Measurements from ENCODE around the gene PTBP3. TPM values are rescaled to one million over a fixed set of nuclear protein-coding genes. Genes with fewer than 3 reads are reported as not detected.

Gene PTBP3
- total and polyA plus RNA-seq, 2 of the 13 experiments (the other 11 are each of a cell fraction or from before 2014, with no cell fraction given): 52.8 to 61.1 TPM

DNA sequence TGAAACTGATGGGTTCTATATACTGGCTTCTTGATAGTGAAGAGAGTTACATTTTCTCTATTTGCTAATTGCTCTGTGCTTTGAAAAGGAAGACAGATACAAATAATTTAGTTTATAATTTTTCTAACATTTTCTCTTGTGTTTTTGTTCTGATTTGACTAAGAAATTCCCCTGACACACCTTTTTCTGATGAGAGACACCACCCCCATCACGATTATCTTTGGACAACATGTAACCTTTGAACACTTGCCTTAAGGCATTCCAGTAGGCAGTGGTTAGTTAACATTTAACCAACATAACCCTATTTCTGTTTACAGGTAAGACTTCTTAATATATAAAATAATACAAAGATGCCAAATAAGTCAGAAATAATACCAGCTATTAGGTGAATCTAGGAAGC is 4.1 kb upstream of the PTBP3 start (continued):
- TF ChIP-seq SUZ12 (IDR thresholded peaks at IDR 0.05; ENCODE audit: low read depth, low read length): no peak
- TF ChIP-seq, protein P1, sequence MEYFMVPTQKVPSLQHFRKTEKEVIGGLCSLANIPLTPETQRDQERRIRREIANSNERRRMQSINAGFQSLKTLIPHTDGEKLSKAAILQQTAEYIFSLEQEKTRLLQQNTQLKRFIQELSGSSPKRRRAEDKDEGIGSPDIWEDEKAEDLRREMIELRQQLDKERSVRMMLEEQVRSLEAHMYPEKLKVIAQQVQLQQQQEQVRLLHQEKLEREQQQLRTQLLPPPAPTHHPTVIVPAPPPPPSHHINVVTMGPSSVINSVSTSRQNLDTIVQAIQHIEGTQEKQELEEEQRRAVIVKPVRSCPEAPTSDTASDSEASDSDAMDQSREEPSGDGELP (IDR thresholded peaks at IDR 0.05; ENCODE audit: borderline replicate concordance, low read depth): no peak
- no peak for TF ChIP-seq YEATS2 (CRISPR knock-in tag; IDR thresholded peaks at IDR 0.05; ENCODE audit: borderline replicate concordance)
- TF ChIP-seq ZNF101 (CRISPR knock-in tag; IDR thresholded peaks at IDR 0.05; ENCODE audit: borderline replicate concordance, low read depth): no peak
- TF ChIP-seq ZKSCAN1 (IDR thresholded peaks at IDR 0.05; ENCODE audit: low read length): no peak
- no peak for TF ChIP-seq KDM5A (IDR thresholded peaks at IDR 0.05; ENCODE audit: borderline replicate concordance, low read length)
- no peak for TF ChIP-seq CEBPG (CRISPR knock-in tag; IDR thresholded peaks at IDR 0.05)

DNA sequence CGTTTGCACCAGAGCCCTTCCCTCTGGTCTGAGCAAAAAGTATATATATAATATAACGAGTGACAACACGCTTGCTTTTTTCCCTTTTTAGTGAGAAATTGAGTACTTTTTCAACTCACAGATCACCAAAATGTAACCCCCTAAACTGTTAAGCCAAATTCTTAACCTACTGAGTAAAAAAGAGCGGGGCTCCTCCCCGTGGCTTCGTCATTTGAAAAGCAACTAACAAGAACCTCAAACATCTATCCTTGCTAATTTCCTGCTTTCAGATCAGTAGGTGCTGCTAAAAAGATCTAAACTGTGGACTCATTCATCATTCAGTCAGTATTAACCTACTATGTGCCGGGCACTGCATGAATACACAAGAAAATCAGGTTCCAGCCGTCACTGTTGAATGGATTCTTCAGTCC is 1.0 kb upstream of the PTBP3 start:
- H4K20me1 ChIP-seq (ENCODE audit: insufficient read depth, low read length): no peaks in the 10 kb centered on the region; the same call in 1 of the 2 replicates
- FAIRE-seq (no peak), ATAC-seq (no peak), DNase-seq (ENCODE audit: low spot score) (peak; percentile 35)
- no peaks in the 10 kb centered on the region for H3K9me3 ChIP-seq (ENCODE audit: low read length)
- peak overlapping the region; percentile 86 for H3K9ac ChIP-seq (ENCODE audit: insufficient read depth, low read depth, low read length)
- H3K4me3 ChIP-seq (replicated peaks in 1 of 3; ENCODE audit: insufficient read depth in 1 of 3, low read depth in 2 of 3, low read length in 3 of 3): peak overlapping the region; percentile 70 to 89 (median 85)
- in situ Hi-C loops (cut with HindIII; ENCODE audit: extremely low pct_ligation_motif_present, low pct_unique_long_range_greater_than_20kb) (no loop called here), intact Hi-C loops (cut with micrococcal nuclease; ENCODE audit: unreplicated experiment) (loop anchor here (5.0 to 10.0 kb wide), 3 partner anchors 60 to 440 kb away; partner anchors contain the start of genes SUSD1 and UGCG)
- TF ChIP-seq SAP130 (CRISPR knock-in tag; IDR thresholded peaks at IDR 0.05; ENCODE audit: low read depth) (peak; percentile 2; the same call in 1 of the 2 replicates), LCORL (IDR thresholded peaks at IDR 0.05) (no peak), LCORL (CRISPR knock-in tag; IDR thresholded peaks at IDR 0.05) (peak; percentile 23; the same call in 1 of the 2 replicates), NCOR1 (IDR thresholded peaks at IDR 0.05; ENCODE audit: borderline replicate concordance, low read length) (0 out of 2 replicates have a peak, but pooled peaks have one; percentile 18), MTA1 (CRISPR knock-in tag; IDR thresholded peaks at IDR 0.05; ENCODE audit: borderline replicate concordance) (no peak), ZNF674 (CRISPR knock-in tag; IDR thresholded peaks at IDR 0.05; ENCODE audit: low read depth) (no peak), ZNF652 (CRISPR knock-in tag; IDR thresholded peaks at IDR 0.05; ENCODE audit: borderline replicate concordance, low read depth) (peak; percentile 93), ELF3 (CRISPR knock-in tag; IDR thresholded peaks at IDR 0.05) (peak; percentile 51)
- TF ChIP-seq, protein P2, sequence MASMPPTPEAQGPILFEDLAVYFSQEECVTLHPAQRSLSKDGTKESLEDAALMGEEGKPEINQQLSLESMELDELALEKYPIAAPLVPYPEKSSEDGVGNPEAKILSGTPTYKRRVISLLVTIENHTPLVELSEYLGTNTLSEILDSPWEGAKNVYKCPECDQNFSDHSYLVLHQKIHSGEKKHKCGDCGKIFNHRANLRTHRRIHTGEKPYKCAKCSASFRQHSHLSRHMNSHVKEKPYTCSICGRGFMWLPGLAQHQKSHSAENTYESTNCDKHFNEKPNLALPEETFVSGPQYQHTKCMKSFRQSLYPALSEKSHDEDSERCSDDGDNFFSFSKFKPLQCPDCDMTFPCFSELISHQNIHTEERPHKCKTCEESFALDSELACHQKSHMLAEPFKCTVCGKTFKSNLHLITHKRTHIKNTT (CRISPR knock-in tag; IDR thresholded peaks at IDR 0.05): no peak
- TF ChIP-seq, protein P3, sequence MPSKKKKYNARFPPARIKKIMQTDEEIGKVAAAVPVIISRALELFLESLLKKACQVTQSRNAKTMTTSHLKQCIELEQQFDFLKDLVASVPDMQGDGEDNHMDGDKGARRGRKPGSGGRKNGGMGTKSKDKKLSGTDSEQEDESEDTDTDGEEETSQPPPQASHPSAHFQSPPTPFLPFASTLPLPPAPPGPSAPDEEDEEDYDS (CRISPR knock-in tag; IDR thresholded peaks at IDR 0.05): 0 out of 2 replicates have a peak, but pooled peaks have one; percentile 3
- peak overlapping the region; percentile 90 for H3K27ac ChIP-seq (ENCODE audit: extremely low read length, insufficient read depth, low read length)
- H2AFZ ChIP-seq (ENCODE audit: low read length): peak overlapping the region; percentile 95
- ChIA-PET POLR2A (interaction anchor here (0.8 to 1.9 kb wide), 7 partner anchors 9 to 159 kb away, joined by 3 to 16 read pairs (median 4); partner anchors contain the start of gene HSDL2), CTCF (ENCODE audit: low intra/inter-chr PET ratio, low total read pairs) (interaction anchor here (1.2 to 1.5 kb wide), 3 partner anchors 27 to 237 kb away, joined by 4 to 6 read pairs (median 4); no protein-coding TSS in a partner anchor)
- 0% methylated on average over 8 of the region's 8 CpGs for WGBS (ENCODE audit: low lambda C conversion rate)
- H3K36me3 ChIP-seq (replicated peaks in 1 of 2; ENCODE audit: control insufficient read depth in 1 of 2, insufficient read depth in 2 of 2, low read length in 2 of 2): no peaks in the 10 kb centered on the region
- no peaks in the 10 kb centered on the region for H3K27me3 ChIP-seq (ENCODE audit: control insufficient read depth in 1 of 2, insufficient read depth in 2 of 2, low read length in 2 of 2)
- peak overlapping the region; percentile 94 for H3K4me2 ChIP-seq (ENCODE audit: low read depth, low read length)
- peaks cover 33% of the 10 kb centered on the region for H3K79me2 ChIP-seq (ENCODE audit: insufficient read depth, low read length)
- BruUV-seq (replicated peaks): no TSS peak
- peaks cover 64% of the 10 kb centered on the region for H3K4me1 ChIP-seq (ENCODE audit: insufficient read depth, low read length)
